Measurements from ENCODE around the gene COA1. TPM values are rescaled to one million over a fixed set of nuclear protein-coding genes. Genes with fewer than 3 reads are reported as not detected.

COA1 gene
- total RNA-seq, 4 donors from 2014 or later: 26.1 to 49.0 (median 30.9) TPM

GRCh38 chr7:43634384-43634783 is 94.9 kb downstream of the COA1 start:
- H3K4me1 ChIP-seq: peaks cover 12 to 37% (median 30%) of the 10 kb centered on the region in 4 donors
- peaks cover 0 to 63% (median 42%) of the 10 kb centered on the region in 4 donors for H3K36me3 ChIP-seq
- TF ChIP-seq POLR2AphosphoS5 (IDR thresholded peaks at IDR 0.05) (no peak), EP300 (IDR thresholded peaks at IDR 0.05) (no peak), POLR2A (IDR thresholded peaks at IDR 0.05; ENCODE audit: low read depth) (no peak)
- TF ChIP-seq, protein P1, sequence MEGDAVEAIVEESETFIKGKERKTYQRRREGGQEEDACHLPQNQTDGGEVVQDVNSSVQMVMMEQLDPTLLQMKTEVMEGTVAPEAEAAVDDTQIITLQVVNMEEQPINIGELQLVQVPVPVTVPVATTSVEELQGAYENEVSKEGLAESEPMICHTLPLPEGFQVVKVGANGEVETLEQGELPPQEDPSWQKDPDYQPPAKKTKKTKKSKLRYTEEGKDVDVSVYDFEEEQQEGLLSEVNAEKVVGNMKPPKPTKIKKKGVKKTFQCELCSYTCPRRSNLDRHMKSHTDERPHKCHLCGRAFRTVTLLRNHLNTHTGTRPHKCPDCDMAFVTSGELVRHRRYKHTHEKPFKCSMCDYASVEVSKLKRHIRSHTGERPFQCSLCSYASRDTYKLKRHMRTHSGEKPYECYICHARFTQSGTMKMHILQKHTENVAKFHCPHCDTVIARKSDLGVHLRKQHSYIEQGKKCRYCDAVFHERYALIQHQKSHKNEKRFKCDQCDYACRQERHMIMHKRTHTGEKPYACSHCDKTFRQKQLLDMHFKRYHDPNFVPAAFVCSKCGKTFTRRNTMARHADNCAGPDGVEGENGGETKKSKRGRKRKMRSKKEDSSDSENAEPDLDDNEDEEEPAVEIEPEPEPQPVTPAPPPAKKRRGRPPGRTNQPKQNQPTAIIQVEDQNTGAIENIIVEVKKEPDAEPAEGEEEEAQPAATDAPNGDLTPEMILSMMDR (IDR thresholded peaks at IDR 0.05): no peak
- no peak overlapping the region for H3K27ac ChIP-seq (replicated peaks in 1 of 4)
- H3K9me3 ChIP-seq: no peaks in the 10 kb centered on the region
- no peak for DNase-seq (ENCODE audit: extremely low spot score)
- H3K4me3 ChIP-seq: no peak overlapping the region
- intact Hi-C loops (cut with DNase I): loop anchor here (5.0 kb wide), 1 partner anchor 47 kb away; no protein-coding TSS in a partner anchor
- WGBS: 88% methylated on average over 2 of the region's 2 CpGs
- H3K27me3 ChIP-seq: no peaks in the 10 kb centered on the region

- no peak overlapping the region for H3K27ac ChIP-seq (replicated peaks in 1 of 4)
- TF ChIP-seq POLR2A (IDR thresholded peaks at IDR 0.05; ENCODE audit: low read depth) (no peak), EP300 (IDR thresholded peaks at IDR 0.05) (no peak), POLR2AphosphoS5 (IDR thresholded peaks at IDR 0.05) (no peak)
- TF ChIP-seq, protein P1 (IDR thresholded peaks at IDR 0.05): no peak
- no peak overlapping the region for H3K4me3 ChIP-seq
- intact Hi-C loops (cut with DNase I): loop anchor here (5.0 kb wide), 1 partner anchor 45 kb away; no protein-coding TSS in a partner anchor
- peaks cover 10 to 33% (median 24%) of the 10 kb centered on the region in 4 donors for H3K4me1 ChIP-seq
- H3K36me3 ChIP-seq: peaks cover 0 to 65% (median 39%) of the 10 kb centered on the region in 4 donors
- no peak for DNase-seq (ENCODE audit: extremely low spot score)
- H3K9me3 ChIP-seq: no peaks in the 10 kb centered on the region
- WGBS: 94% methylated on average over 4 of the region's 4 CpGs
- no peaks in the 10 kb centered on the region for H3K27me3 ChIP-seq
Observed at GRCh38 chr7:43632746-43633145, 96.6 kb downstream of the COA1 start.

DNA sequence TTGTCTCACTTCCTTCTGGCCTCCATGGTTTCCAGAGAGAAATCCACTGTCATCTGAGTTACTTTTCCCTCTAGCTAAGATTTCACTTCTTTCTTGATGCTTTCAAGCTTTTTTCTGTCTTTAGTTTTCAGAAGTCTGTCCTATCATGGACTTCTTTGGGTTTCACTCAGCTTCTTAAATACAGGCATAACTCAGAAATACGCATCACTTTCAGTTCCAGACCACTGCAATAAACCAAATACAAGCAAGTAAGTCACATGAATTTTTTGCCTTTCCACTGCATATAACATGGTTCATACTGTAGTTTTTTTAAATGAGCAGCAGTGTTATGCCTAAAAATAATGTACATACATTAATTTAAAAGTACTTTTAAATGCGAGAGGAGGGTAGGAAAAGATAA is 97.8 kb downstream of the COA1 start:
- WGBS: 96% methylated on average over 2 of the region's 2 CpGs
- DNase-seq (ENCODE audit: extremely low spot score): no peak

DNA sequence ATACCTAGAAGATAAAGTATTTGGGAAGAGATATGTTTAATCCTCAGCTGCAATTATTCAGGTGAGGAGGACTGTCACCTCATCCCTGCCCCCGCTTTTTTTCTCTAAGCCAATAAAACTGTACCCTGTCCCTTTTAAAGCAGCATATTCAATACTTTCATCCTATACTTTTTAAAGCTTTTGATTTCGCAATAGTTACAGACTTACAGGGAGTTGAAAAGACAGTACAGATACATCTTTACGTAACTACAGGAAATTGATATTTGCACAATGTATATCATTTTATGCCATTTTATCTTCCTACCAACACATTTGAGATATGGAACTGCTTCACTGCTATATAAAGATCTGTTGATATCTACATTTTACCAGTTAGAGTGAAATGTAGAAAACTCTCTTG is 98.8 kb downstream of the COA1 start:
- WGBS: 95% methylated on average over 3 of the region's 3 CpGs
- Histone ChIP-seq H3K27ac (replicated peaks in 1 of 4) (no peak overlapping the region), H3K9me3 (no peaks in the 10 kb centered on the region), H3K4me3 (no peak overlapping the region), H3K4me1 (peaks cover 3 to 12% (median 4%) of the 10 kb centered on the region in 4 donors), H3K36me3 (peaks cover 3 to 55% (median 27%) of the 10 kb centered on the region in 4 donors), H3K27me3 (no peaks in the 10 kb centered on the region)
- intact Hi-C loops (cut with DNase I): loop anchor here (5.0 kb wide), 1 partner anchor 43 kb away; no protein-coding TSS in a partner anchor
- DNase-seq (ENCODE audit: extremely low spot score): no peak
- TF ChIP-seq, protein P1 (IDR thresholded peaks at IDR 0.05): no peak
- TF ChIP-seq EP300 (IDR thresholded peaks at IDR 0.05) (no peak), POLR2A (IDR thresholded peaks at IDR 0.05; ENCODE audit: low read depth) (no peak), POLR2AphosphoS5 (IDR thresholded peaks at IDR 0.05) (no peak)

More for the DNA sequence above, 97.8 kb downstream of the COA1 start:
- intact Hi-C loops (cut with DNase I): loop anchor here (5.0 kb wide), 1 partner anchor 44 kb away; no protein-coding TSS in a partner anchor
- no peak overlapping the region for H3K4me3 ChIP-seq
- H3K4me1 ChIP-seq: peaks cover 8 to 22% (median 15%) of the 10 kb centered on the region in 4 donors
- TF ChIP-seq EP300 (IDR thresholded peaks at IDR 0.05) (no peak), POLR2AphosphoS5 (IDR thresholded peaks at IDR 0.05) (no peak), POLR2A (IDR thresholded peaks at IDR 0.05; ENCODE audit: low read depth) (no peak)
- TF ChIP-seq, protein P1 (IDR thresholded peaks at IDR 0.05): no peak
- no peak overlapping the region for H3K27ac ChIP-seq (replicated peaks in 1 of 4)
- peaks cover under 1 to 64% (median 31%) of the 10 kb centered on the region in 4 donors for H3K36me3 ChIP-seq
- no peaks in the 10 kb centered on the region for H3K27me3 ChIP-seq
- H3K9me3 ChIP-seq: no peaks in the 10 kb centered on the region

All from esophagus muscularis mucosa (tissue), 4 donors.